GM13977 (cell line): ENCODE measurements around the gene MYCBP2.
A peak's percentile ranks its signal among the peaks of the same experiment; 100 is the strongest.
"Not testable (repeated sequence)": the region's sequence is repeated elsewhere in the genome, so short reads cannot be mapped to it uniquely, and the experiment has no call there.

Experiments used
- DNase-seq: peaks from one replicate; pipeline ENCODE4 v3.0.0; 2012; ENCODE audit warnings: low spot score
- CTCF ChIP-seq: IDR thresholded peaks from 2 replicates; pipeline ENCODE4 v1.5.1; 2012; ENCODE audit warnings: mild to moderate bottlenecking, control low read depth; ENCODE audit not compliant: insufficient read depth; ENCODE audit errors: extremely low read depth, missing control alignments
- in situ Hi-C: fragments of 300-500 bp; cut with MboI; formaldehyde crosslinking; loops from one replicate; pipeline ENCODE4 v1.12.0; 2022; ENCODE audit warnings: low sequenced_read_pairs, low pct_unique_long_range_greater_than_20kb, mixed read lengths, inconsistent platforms; ENCODE audit not compliant: unreplicated experiment

MYCBP2 gene

GRCh38 chr13:77323858-77324257, 3.0 kb downstream of the MYCBP2 start:
- peak; percentile 29 for DNase-seq
- in situ Hi-C loops = no loop called here
- TF ChIP-seq CTCF = no peak

DNA sequence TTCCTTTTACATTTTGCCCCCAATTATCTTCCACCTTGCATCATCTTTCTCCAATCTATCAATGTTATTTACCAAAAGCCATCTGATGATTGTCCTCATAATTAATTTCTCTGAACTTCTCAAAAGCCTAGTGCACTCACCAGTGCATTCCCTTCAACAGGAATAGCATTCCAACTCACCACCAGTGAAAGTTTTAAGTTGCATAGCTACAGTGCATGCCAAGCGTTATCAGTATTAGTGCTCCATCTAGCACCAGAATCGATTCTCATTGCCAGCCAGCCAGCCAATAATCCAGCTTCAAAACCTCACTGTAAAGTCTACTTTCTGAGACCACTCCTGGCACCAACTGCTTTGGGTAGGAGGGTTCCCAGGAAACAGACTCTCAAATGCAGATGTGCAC, 7.4 kb downstream of the MYCBP2 start:
- DNase-seq = no peak
- in situ Hi-C loops = no loop called here
- TF ChIP-seq CTCF = no peak

- DNase-seq = no peak
- in situ Hi-C loops = no loop called here
- no peak for TF ChIP-seq CTCF
Observed at GRCh38 chr13:77318741-77319140, 8.2 kb downstream of the MYCBP2 start.

DNA sequence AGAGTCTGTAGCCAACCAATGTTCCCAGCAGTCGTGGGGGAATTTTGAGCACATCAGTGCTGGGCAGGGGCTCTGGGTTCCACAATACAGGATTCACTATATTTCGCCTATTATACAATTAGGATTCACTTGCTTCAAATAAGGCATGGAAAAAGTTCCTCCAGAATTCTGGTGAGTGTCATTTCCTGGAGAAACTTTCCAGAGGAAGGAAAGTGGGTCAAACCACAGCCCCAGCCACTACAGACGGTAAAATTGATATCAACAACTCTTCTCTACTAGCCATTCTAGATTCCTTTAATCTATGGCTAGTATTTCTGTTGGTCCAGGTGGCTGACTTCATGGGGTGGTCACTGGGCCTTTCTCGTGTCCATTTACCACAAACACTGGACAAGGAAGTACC, 10.5 kb downstream of the MYCBP2 start:
- no peak for DNase-seq
- no peak for TF ChIP-seq CTCF
- in situ Hi-C loops = no loop called here

- DNase-seq, in situ Hi-C loops: not testable (repeated sequence)
Observed at GRCh38 chr13:77315509-77315908, 11.4 kb downstream of the MYCBP2 start.

DNA sequence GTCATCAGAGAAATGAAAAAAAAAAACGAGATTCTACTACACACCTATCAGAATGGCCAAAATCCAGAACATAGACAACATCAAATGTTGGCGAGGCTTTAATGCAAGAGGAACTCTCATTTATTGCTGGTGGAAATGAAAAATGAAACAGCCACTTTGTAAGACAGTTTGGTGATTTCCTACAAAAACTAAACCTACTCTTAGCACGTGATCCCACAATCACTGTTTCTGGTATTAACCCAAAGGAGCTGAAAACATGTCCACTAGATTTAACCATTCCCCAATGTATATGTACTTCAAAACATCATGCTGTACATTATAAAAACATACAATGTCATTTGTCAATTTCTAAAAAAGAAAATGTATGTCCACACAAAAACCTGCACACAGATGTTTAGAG, 13.0 kb downstream of the MYCBP2 start:
- DNase-seq = no peak
- in situ Hi-C loops = no loop called here
- no peak for TF ChIP-seq CTCF

DNA sequence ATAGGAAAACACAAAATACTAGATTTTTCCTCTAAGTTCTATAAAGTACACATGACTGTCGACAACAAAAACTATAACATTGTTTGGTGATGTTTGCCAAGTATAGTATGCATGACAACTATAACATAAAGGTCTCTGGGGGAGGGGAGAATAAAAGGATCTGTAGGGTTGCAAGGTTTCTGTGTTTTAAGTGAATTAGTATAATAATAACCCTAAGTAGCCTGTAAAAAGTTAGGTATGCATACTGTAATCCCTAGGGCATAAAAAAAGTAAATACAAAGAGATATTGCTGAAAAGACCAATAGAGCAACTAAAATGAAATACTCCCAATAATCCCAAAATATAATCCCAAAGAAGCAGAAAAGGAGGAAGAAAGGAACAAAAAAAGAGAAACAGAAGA, 14.6 kb downstream of the MYCBP2 start:
- TF ChIP-seq CTCF = no peak
- in situ Hi-C loops = no loop called here

More for the DNA sequence above, 14.6 kb downstream of the MYCBP2 start:
- DNase-seq = no peak
